SK-N-SH (cell line): Measurements from ENCODE around the gene LIN37. TPM values are rescaled to one million over a fixed set of nuclear protein-coding genes. Genes with fewer than 3 reads are reported as not detected.

Experiments used
- CTCF ChIA-PET: fragments of 300-600, 350-600 bp; formaldehyde crosslinking; extraction: SDS; loops from one replicate; lab custom pipeline; 2021; lab: Yijun Ruan, JAX
- POLR2A ChIA-PET: fragments of 350-600 bp; sonication (Branson Sonifier 250); formaldehyde crosslinking; extraction: SDS; loops from one replicate; lab custom pipeline; 2020; ENCODE audit warnings: antibody characterized with exemption, inconsistent platforms; lab: Yijun Ruan, JAX
- DNase-seq: peaks from one replicate; pipeline ENCODE4 v3.0.0; 2012
- H2AFZ ChIP-seq: fragments of 200-600 bp; sonication (generic); 2 replicates; pipeline ENCODE4 v1.8.1; 2016; ENCODE audit warnings: antibody characterized with exemption, mild to moderate bottlenecking, low read depth
- H3F3A ChIP-seq: fragments of 200-600 bp; sonication (generic); replicated peaks from 2 replicates; pipeline ENCODE3; 2016; ENCODE audit warnings: antibody characterized with exemption, mild to moderate bottlenecking; ENCODE audit not compliant: insufficient read depth
- H3K27ac ChIP-seq, 2 experiments: fragments of 200-500 bp in 1 of 2; fragments of 200-600 bp in 1 of 2; sonication (Bioruptor generic) in 1 of 2; sonication (generic), shearing (Covaris generic) in 1 of 2; 2 replicates each; pipeline versions ENCODE4 v1.5.1 to v1.6.1; 2014 to 2016; ENCODE audit warnings: low read depth in 2 of 2, inconsistent platforms in 1 of 2, low read length in 1 of 2, mild to moderate bottlenecking in 1 of 2, mixed read lengths in 1 of 2
- H3K27me3 ChIP-seq: fragments of 200-600 bp; sonication (generic), shearing (Covaris generic); 2 replicates; pipeline ENCODE4 v1.6.1; 2016; ENCODE audit warnings: mixed run types; ENCODE audit not compliant: insufficient read depth
- H3K36me3 ChIP-seq, 2 experiments: fragments of 200-500 bp in 1 of 2; fragments of 200-600 bp in 1 of 2; sonication (Bioruptor generic) in 1 of 2; sonication (generic) in 1 of 2; replicated peaks in 1 of 2; 2 replicates each; pipeline versions ENCODE3 to v1.5.1; 2014 to 2016; ENCODE audit warnings: low read length in 1 of 2, mild to moderate bottlenecking in 1 of 2; ENCODE audit not compliant: insufficient read depth in 2 of 2, control insufficient read depth in 1 of 2
- H3K4me1 ChIP-seq, 2 experiments: fragments of 200-500 bp in 1 of 2; fragments of 200-600 bp in 1 of 2; sonication (Bioruptor generic) in 1 of 2; sonication (generic), shearing (Covaris generic) in 1 of 2; 2 replicates each; pipeline versions ENCODE4 v1.5.1 to v1.6.1; 2014 to 2016; ENCODE audit warnings: low read depth in 1 of 2, low read length in 1 of 2, mixed run types in 1 of 2; ENCODE audit not compliant: insufficient read depth in 2 of 2, control insufficient read depth in 1 of 2
- H3K4me2 ChIP-seq: fragments of 200-600 bp; sonication (generic), shearing (Covaris generic); 2 replicates; pipeline ENCODE4 v1.6.1; 2017; ENCODE audit warnings: mixed run types
- H3K4me3 ChIP-seq, 2 experiments: fragments of 200-500 bp in 1 of 2; fragments of 200-600 bp in 1 of 2; sonication (Bioruptor generic) in 1 of 2; sonication (generic), shearing (Covaris generic) in 1 of 2; 2 replicates each; pipeline versions ENCODE4 v1.5.1 to v1.8.1; 2014 to 2016; ENCODE audit warnings: low read depth in 2 of 2, inconsistent platforms in 1 of 2, low read length in 1 of 2, mild to moderate bottlenecking in 1 of 2, mixed read lengths in 1 of 2, moderate library complexity in 1 of 2
- H3K79me2 ChIP-seq: fragments of 200-600 bp; sonication (generic); 2 replicates; pipeline ENCODE4 v1.8.1; 2017; ENCODE audit warnings: mild to moderate bottlenecking; ENCODE audit not compliant: insufficient read depth
- H3K9ac ChIP-seq: fragments of 200-600 bp; sonication (generic); 2 replicates; pipeline ENCODE4 v1.6.1; 2017; ENCODE audit warnings: mixed run types
- H3K9me2 ChIP-seq: fragments of 200-600 bp; sonication (generic); 2 replicates; pipeline ENCODE4 v1.6.1; 2017; ENCODE audit warnings: mixed run types
- H3K9me3 ChIP-seq: fragments of 200-600 bp; sonication (generic); 2 replicates; pipeline ENCODE4 v1.6.1; 2017; ENCODE audit warnings: mixed run types, mild to moderate bottlenecking, moderate library complexity
- H4K20me1 ChIP-seq: fragments of 200-600 bp; sonication (generic); 2 replicates; pipeline ENCODE4 v1.6.1; 2017; ENCODE audit warnings: mild to moderate bottlenecking, mixed run types; ENCODE audit not compliant: insufficient read depth
- CHD2 ChIP-seq: fragments of 150-350 bp; IDR thresholded peaks from 2 replicates; pipeline ENCODE4 v1.6.1; 2018; ENCODE audit warnings: low read length; ENCODE audit not compliant: partially characterized antibody
- ELF1 ChIP-seq: IDR thresholded peaks from 2 replicates; pipeline ENCODE4 v1.4.0; 2012
- GABPA ChIP-seq: IDR thresholded peaks from 2 replicates; pipeline ENCODE4 v1.4.0; 2012; ENCODE audit warnings: low read depth, mild to moderate bottlenecking
- MEF2A ChIP-seq: IDR thresholded peaks from 2 replicates; pipeline ENCODE4 v1.4.0; 2012; ENCODE audit warnings: low read depth, borderline replicate concordance
- MXI1 ChIP-seq: IDR thresholded peaks from 2 replicates; pipeline ENCODE4 v1.6.1; 2012; ENCODE audit warnings: mild to moderate bottlenecking, low read depth, low read length, improper control_type of control experiment
- RAD21 ChIP-seq: IDR thresholded peaks from 2 replicates; pipeline ENCODE4 v1.6.1; 2012; ENCODE audit warnings: mild to moderate bottlenecking, low read length
- YY1 ChIP-seq: IDR thresholded peaks from 2 replicates; pipeline ENCODE4 v1.4.0; 2012; ENCODE audit warnings: low read depth, mild to moderate bottlenecking
- WGBS: methylation state at CpG from one replicate; pipeline ENCODE4 v1.1.6; 2017; ENCODE audit warnings: low lambda C conversion rate; 5-methylcytosine and 5-hydroxymethylcytosine counted together
- polyA plus RNA-seq, 3 experiments: library from polyadenylated mRNA; depleted of rRNA; stranded (reverse); fragments of >200 nt; gene quantifications; 2 replicates each; pipeline ENCODE4 v1.2.3, GENCODE V29; 2012
- TF ChIP-seq, protein P1 (sequence below): fragments of 200-600 bp; sonication (generic); IDR thresholded peaks from 2 replicates; pipeline ENCODE4 v1.6.1; 2017; ENCODE audit warnings: antibody characterized with exemption, mild to moderate bottlenecking, moderate library complexity
- TF ChIP-seq, protein P2 (sequence below): IDR thresholded peaks from 2 replicates; pipeline ENCODE4 v1.4.0; 2012; ENCODE audit warnings: low read depth, borderline replicate concordance

LIN37 gene
- polyA plus RNA-seq, 1 of the 3 experiments (the other 2 are of a cell fraction), result 21.1 TPM

- no peak for DNase-seq
- no peaks in the 10 kb centered on the region for H3K27me3 ChIP-seq
- POLR2A ChIA-PET, result interaction anchor here (1.4 kb wide), 1 partner anchor 12 kb away, joined by 5 read pairs; no protein-coding TSS in a partner anchor
- no peak overlapping the region for H2AFZ ChIP-seq
- no peaks in the 10 kb centered on the region for H3K9me2 ChIP-seq
- H3K9ac ChIP-seq, result no peak overlapping the region
- H3K4me1 ChIP-seq, result peaks cover 5 to 24% of the 10 kb centered on the region in 2 experiments; a peak in 3 of 4 replicates
- no peak for TF ChIP-seq ELF1
- no peak for TF ChIP-seq CHD2
- TF ChIP-seq YY1, result no peak
- TF ChIP-seq MEF2A, result no peak
- TF ChIP-seq, protein P1, sequence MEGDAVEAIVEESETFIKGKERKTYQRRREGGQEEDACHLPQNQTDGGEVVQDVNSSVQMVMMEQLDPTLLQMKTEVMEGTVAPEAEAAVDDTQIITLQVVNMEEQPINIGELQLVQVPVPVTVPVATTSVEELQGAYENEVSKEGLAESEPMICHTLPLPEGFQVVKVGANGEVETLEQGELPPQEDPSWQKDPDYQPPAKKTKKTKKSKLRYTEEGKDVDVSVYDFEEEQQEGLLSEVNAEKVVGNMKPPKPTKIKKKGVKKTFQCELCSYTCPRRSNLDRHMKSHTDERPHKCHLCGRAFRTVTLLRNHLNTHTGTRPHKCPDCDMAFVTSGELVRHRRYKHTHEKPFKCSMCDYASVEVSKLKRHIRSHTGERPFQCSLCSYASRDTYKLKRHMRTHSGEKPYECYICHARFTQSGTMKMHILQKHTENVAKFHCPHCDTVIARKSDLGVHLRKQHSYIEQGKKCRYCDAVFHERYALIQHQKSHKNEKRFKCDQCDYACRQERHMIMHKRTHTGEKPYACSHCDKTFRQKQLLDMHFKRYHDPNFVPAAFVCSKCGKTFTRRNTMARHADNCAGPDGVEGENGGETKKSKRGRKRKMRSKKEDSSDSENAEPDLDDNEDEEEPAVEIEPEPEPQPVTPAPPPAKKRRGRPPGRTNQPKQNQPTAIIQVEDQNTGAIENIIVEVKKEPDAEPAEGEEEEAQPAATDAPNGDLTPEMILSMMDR, result no peak; the same call in 1 of the 2 replicates
- TF ChIP-seq, protein P2, sequence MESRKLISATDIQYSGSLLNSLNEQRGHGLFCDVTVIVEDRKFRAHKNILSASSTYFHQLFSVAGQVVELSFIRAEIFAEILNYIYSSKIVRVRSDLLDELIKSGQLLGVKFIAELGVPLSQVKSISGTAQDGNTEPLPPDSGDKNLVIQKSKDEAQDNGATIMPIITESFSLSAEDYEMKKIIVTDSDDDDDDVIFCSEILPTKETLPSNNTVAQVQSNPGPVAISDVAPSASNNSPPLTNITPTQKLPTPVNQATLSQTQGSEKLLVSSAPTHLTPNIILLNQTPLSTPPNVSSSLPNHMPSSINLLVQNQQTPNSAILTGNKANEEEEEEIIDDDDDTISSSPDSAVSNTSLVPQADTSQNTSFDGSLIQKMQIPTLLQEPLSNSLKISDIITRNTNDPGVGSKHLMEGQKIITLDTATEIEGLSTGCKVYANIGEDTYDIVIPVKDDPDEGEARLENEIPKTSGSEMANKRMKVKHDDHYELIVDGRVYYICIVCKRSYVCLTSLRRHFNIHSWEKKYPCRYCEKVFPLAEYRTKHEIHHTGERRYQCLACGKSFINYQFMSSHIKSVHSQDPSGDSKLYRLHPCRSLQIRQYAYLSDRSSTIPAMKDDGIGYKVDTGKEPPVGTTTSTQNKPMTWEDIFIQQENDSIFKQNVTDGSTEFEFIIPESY, result no peak
- H3K36me3 ChIP-seq, result peaks cover 1 to 4% of the 10 kb centered on the region in 2 experiments
- H3K9me3 ChIP-seq, result no peaks in the 10 kb centered on the region
- no peak overlapping the region for H3K4me2 ChIP-seq
- H3K4me3 ChIP-seq, result no peak overlapping the region
- CTCF ChIA-PET, result interaction anchor here (1.0 to 2.6 kb wide), 5 partner anchors 15 to 22 kb away, joined by 3 to 14 read pairs (median 7); no protein-coding TSS in a partner anchor
- peaks cover 6% of the 10 kb centered on the region for H3F3A ChIP-seq
- no peak overlapping the region for H3K27ac ChIP-seq
- 90% methylated on average over 10 of the region's 14 CpGs for WGBS
- H4K20me1 ChIP-seq, result peaks cover 13% of the 10 kb centered on the region
- H3K79me2 ChIP-seq, result peaks cover 17% of the 10 kb centered on the region
Measured at GRCh38 chr19:35714601-35715354, 33.6 kb upstream of the LIN37 start.

- H3K9ac ChIP-seq, result no peak overlapping the region
- H3K4me1 ChIP-seq, result peaks cover 5 to 24% of the 10 kb centered on the region in 2 experiments; a peak in 3 of 4 replicates
- TF ChIP-seq, protein P1, result no peak
- TF ChIP-seq ELF1 (no peak), GABPA (no peak), RAD21 (no peak), MXI1 (no peak)
- CTCF ChIA-PET, result interaction anchor here (0.9 to 2.6 kb wide), 6 partner anchors 19 to 159 kb away, joined by 4 to 14 read pairs (median 8); no protein-coding TSS in a partner anchor
- no peaks in the 10 kb centered on the region for H3K9me2 ChIP-seq
- H3K4me2 ChIP-seq, result peak overlapping the region; percentile 97
- no peak overlapping the region for H3K27ac ChIP-seq
- H3K27me3 ChIP-seq, result no peaks in the 10 kb centered on the region
- no peaks in the 10 kb centered on the region for H3K9me3 ChIP-seq
- H3K4me3 ChIP-seq, result peak overlapping the region in 1 of 2 experiments; percentile 80; a peak in 1 of 4 replicates
- POLR2A ChIA-PET, result no interaction called here
- H3K36me3 ChIP-seq, result peaks cover 6 to 9% of the 10 kb centered on the region in 2 experiments
- H3K79me2 ChIP-seq, result peaks cover 23% of the 10 kb centered on the region
- H4K20me1 ChIP-seq, result peaks cover 18% of the 10 kb centered on the region
- no peak for DNase-seq
- peaks cover 6% of the 10 kb centered on the region for H3F3A ChIP-seq
- 97% methylated on average over 6 of the region's 7 CpGs for WGBS
- no peak overlapping the region for H2AFZ ChIP-seq
Measured at GRCh38 chr19:35715355-35715809, 33.0 kb upstream of the LIN37 start.
